Measurements from ENCODE around the gene MIEF2.
"Not testable (repeated sequence)": the region's sequence is repeated elsewhere in the genome, so short reads cannot be mapped to it uniquely, and the experiment has no call there.

Gene MIEF2

DNA sequence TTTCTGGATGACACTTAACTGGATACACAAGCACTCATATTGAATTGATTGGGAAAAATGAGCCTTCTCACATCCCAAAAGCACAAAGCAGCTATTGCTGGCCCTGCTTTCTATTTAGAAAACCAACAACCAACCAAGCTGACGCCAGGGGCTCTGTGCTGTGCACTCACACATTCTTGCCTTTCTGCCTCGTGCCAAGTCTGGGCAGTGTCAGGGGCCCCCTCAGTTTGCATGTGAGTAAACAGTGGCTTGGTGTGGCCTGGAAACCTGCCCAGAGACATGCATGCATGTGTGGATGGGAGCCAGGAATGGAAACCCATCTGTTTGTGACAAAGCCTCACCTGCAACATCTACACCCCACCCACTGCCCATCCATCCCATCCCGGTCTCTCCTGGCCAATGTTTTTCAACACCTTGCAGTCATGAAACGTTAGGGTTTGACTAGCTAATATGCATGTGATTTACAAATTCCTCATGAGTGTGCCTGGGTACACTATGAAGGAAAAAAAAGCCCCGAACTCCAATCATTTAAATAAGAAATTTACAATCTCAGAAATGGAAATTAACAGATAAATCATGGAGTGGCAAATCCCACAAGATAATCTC is 20.4 kb downstream of the MIEF2 start:
- in situ Hi-C loops (cut with MboI; ENCODE audit: low sequenced_read_pairs): no loop called here

DNA sequence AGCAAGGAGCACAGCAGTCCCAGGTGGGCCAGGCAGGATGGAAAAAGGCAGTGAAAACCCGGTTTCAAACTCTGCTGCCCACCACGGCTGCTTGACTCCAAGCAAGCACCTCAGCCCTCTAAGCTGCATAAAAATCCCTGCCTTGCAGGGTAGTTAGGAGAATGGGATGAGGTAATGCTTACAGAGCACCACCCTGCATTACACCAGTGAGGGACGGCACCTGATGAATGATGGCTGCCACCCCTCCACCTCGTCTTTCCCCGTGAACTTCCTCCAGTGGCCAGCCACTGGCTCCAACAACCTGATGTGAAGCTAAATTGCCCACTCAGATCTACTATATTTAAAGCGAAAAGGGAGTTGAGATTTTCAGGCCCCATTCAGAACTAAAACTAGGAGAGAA is 21.3 kb downstream of the MIEF2 start:
- in situ Hi-C loops (cut with MboI; ENCODE audit: low sequenced_read_pairs): no loop called here

- in situ Hi-C loops (cut with MboI; ENCODE audit: low sequenced_read_pairs): no loop called here
Observed at GRCh38 chr17:18285296-18285695, 24.8 kb downstream of the MIEF2 start.

GRCh38 chr17:18291718-18292540 is 31.5 kb downstream of the MIEF2 start:
- in situ Hi-C loops (cut with MboI; ENCODE audit: low sequenced_read_pairs): no loop called here

DNA sequence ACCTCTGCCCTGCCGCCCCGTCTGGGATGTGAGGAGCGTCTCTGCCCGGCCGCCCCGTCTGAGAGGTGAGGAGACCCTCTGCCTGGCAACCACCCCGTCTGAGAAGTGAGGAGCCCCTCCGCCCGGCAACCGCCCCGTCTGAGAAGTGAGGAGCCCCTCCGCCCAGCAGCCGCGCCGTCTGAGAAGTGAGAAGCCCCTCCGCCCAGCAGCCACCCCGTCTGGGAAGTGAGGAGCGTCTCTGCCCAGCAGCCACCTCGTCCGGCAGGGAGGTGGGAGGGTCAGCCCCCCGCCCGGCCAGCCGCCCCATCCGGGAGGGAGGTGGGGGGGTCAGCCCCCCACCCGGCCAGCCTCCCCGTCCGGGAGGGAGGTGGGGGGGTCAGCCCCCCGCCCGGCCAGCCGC is 37.6 kb downstream of the MIEF2 start:
- in situ Hi-C loops (cut with MboI; ENCODE audit: low sequenced_read_pairs): not testable (repeated sequence)

DNA sequence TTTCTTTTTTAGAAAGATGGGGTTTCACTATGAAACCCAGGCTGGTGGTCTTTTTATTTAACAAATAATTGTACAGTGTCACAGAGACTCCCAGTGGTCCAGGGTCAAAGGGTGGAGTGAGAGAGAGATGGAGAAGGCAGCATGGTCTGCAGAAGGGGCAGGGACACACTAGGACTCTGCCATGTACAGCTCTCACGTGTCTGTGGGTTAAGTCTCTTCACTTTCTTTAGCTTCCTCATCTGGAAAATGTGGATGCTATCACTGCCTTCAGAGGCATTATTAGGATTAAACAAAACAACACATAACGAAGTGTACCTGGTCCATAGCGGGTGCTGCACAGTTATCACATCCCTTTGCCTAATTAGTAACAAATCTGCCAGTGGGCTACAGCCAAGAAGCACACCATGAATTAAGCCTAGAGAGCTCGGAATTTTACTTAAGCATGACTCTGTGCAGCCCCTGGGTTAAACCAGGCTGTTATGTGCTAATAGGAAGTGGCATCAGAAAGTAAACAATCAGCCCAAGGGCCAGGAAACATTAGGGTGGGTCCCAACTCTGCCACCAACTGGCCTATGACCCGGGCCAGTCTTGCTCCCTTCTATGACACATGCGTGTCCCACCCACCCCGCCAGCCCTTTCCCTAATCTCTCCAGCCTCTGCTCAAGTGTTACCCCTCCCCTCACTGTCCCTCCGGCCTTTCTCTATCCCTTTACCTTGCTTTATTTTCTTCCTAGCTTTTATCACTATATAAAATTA is 40.4 kb downstream of the MIEF2 start:
- in situ Hi-C loops (cut with MboI; ENCODE audit: low sequenced_read_pairs): no loop called here

DNA sequence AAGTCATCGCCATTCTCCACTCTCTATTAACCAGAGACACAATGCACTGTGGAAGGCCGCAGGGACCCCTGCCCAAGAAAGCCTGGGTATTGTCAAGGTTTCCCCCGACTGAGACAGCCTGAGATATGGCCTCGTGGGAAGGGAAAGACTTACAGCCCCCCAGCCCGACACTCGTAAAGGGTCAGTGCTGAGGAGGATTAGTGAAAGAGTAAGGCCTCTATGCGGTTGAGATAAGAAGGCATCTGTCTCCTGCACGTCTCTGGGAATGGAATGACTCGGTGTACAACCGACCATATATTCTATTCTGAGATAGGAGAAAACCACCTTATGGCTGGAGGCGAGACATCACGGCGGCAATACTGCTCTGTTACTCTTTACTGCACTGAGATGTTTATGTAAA is 42.7 kb downstream of the MIEF2 start:
- in situ Hi-C loops (cut with MboI; ENCODE audit: low sequenced_read_pairs): not testable (repeated sequence)

GRCh38 chr17:18309202-18309601 is 48.7 kb downstream of the MIEF2 start:
- in situ Hi-C loops (cut with MboI; ENCODE audit: low sequenced_read_pairs): no loop called here

DNA sequence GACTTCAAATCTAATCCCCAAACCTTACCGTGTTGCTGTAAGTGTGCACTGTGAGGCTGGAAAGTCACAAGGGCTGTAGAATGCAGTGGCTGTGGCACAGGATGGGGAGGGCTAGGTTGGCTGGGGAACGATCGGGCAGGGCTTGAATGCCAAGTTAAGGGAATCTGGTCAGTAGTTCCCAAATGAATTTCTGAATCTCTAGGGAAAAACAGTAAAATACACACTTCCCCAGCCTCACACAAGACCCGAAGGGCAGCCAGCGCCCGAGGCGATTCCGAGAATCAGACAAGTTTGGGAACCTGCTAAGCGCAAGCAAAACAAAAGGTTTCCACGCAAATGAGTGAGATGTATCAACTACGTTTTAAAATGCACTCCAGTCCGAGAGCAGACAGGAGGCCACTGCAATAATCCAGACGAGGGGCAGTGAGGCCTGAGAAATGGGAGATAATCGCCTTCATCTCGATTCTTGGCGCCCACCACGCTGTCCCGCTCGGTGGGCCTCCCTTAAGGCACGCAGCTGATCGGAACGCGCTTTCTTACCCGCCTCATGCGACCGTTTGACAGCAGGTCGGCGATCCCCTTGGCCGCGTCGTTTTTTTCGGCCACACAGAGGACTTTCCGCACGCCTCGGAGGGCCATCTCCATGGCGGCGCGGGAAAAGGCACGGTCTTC is 53.7 kb downstream of the MIEF2 start:
- in situ Hi-C loops (cut with MboI; ENCODE audit: low sequenced_read_pairs): no loop called here

DNA sequence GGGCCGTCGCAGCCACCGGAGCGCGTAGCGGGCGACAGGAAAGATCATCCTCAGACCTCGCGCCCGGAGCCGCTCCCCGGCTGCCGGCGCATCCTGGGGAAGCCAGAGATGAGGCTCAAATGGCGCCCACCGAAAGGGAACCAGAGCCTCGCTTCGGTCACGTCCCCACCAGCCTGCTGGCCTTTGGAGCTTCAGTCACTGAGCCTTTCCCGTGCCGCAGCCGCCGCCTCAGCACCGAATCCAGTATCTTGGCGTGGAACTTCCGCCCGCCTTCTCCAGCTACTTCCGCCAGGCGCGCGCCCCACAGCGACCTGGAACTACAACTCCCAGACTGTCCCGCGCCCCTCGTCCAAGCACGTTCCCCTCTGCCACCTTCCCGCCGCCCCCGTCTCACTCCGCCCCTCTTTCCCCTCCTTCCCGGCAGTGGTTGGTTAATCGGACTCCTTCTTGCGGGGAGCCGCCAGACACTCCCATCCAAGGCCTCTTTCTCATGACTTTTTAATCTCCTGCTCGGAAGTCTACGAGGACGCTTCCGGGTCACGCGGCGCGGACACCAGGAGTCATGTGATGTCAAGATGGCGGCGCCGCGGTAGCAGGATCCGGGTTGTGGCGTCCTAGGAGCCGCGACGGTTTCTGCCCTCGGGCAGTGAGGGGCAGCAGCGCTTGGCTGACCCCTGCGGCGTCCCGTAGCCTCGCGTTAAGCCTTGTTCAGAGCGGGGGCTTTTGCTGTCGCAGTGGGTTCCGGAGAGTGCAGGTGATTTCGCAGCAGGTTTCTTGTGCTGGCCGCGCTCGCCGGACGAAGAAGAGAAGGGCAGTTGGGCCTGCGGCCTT is 54.5 kb downstream of the MIEF2 start, which contains the start of the genes SMCR8 and TOP3A:
SMCR8 (plus strand) TSS at position 563 of the 831 bp plus-strand sequence. CDS start 497 bp downstream, outside the sequence.
TOP3A (minus strand) TSS at position 264 of the 831 bp plus-strand sequence; CDS start at position 48, 216 bp downstream.
- in situ Hi-C loops (cut with MboI; ENCODE audit: low sequenced_read_pairs): no loop called here

DNA sequence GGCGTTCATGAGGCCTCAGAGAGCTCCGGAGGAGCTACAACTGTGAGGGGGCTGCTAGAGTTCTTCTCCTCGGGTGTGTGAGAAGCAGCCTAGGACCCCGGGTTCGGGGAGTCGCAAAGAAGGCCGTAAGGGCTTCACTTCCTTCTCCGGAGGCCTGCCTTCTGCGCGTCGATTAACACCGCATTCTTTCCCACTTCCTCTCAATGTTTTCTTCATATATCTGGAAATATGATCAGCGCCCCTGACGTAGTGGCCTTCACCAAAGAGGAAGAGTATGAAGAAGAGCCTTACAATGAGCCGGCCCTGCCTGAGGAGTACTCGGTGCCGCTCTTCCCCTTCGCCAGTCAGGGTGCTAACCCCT is 55.1 kb downstream of the MIEF2 start:
- in situ Hi-C loops (cut with MboI; ENCODE audit: low sequenced_read_pairs): no loop called here

- in situ Hi-C loops (cut with MboI; ENCODE audit: low sequenced_read_pairs): no loop called here
Observed at GRCh38 chr17:18315961-18316360, 55.5 kb downstream of the MIEF2 start.

Data from HL-60/S4 (cell line).